ENCODE data around the gene FIGLA.

- TF ChIP-seq CTCF (conservative IDR thresholded peaks at IDR 0.05) (no peak), EZH2 (IDR thresholded peaks at IDR 0.05; ENCODE audit: low read depth) (no peak)
Observed at GRCh38 chr2:70823249-70823648, 32.8 kb upstream of the FIGLA start.
